NCI-H510A treated with DMSO at 0.1 percent for 48 hours (cell line): ENCODE data around the gene NUAK1.

Experiments used
- DNase-seq: peaks from one replicate; lab custom pipeline; 2025; lab: John Stamatoyannopoulos, UW

NUAK1 gene

GRCh38 chr12:106109168-106109910, 29.4 kb downstream of the NUAK1 start:
- no peak for DNase-seq

GRCh38 chr12:106108185-106108835, 30.4 kb downstream of the NUAK1 start:
- no peak for DNase-seq

- DNase-seq, result no peak
Measured at GRCh38 chr12:106107566-106107965, 31.2 kb downstream of the NUAK1 start.

DNA sequence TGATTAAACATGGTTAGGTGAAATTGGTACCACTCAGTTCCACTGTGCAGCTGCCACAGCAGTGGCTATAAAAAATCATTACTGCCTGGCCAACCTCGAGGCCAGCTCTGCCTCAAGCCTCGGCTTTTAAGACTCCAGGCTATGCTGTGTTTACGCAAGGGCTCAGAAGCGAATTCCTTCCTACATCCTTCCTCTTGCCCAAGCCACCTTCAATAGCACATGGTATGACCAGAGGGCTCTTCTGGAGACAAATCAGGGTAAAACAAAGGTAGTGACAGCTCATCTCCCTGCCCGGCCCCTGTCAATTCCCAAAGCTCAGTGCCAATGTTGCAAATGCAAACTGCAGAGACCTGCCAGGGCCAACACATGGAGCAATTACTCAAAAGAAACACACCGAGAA, 31.9 kb downstream of the NUAK1 start:
- no peak for DNase-seq

GRCh38 chr12:106106061-106106566, 32.6 kb downstream of the NUAK1 start:
- DNase-seq, result no peak

DNA sequence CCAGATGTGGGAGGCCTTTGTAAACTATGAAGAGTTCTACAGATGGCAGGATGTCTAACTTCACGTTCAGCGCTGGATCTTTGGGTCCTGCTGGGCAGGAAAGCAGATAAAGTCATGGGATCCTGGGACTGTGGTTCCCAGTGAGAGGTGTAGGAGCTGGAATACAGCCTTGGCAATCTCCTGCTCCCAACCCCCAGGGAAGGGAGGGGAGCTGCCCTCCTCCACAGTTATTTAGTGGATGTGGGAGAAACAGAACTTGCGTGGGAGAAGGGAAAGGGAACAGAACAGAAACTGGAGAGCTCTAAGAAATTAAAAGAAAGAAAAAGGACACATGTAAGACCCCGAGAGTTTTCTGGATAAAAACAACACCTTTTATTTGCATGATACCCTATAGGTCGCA, 37.0 kb downstream of the NUAK1 start:
- no peak for DNase-seq

GRCh38 chr12:106098691-106099200, 40.0 kb downstream of the NUAK1 start:
- no peak for DNase-seq

- DNase-seq, result no peak
Measured at GRCh38 chr12:106097011-106097410, 41.7 kb downstream of the NUAK1 start.

DNA sequence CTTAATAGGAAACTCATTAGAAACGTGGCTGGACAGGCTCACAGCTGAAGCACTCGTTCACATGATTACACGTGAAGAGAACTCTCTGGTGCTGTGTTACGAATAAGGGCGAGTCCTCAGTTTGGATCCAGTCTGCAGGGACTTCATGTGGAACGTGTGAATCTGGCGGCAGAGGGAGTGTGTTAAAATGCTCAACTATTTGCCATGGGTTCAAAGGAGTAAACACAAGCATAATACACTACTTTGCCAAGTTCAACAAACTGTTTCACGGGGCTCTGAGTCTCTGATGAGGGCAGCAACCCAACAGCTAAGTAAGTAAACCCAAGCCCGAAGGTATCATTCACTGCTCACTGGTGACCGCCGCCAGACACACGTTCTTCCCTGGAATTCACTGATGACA, 42.4 kb downstream of the NUAK1 start:
- DNase-seq, result no peak

DNA sequence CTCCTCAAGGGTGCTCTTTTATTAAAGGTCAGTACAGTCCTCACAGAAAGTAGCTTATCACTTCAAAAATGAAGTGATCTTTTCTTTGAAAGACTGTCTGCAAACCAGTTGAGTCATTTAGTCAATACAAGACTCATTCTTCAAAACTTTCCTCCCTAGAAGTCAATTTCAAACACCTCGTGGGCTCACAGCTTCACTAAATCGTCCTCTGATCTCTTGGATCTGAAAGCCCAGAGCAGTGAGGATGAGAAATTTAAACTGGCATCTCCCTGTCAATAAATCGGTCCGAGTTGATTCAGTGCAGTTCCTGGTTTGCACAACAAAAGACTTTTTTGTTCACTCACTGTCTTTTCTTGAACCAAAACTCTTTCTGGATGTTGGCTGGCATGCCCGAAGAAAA, 44.5 kb downstream of the NUAK1 start:
- DNase-seq, result no peak

GRCh38 chr12:106093246-106093645, 45.5 kb downstream of the NUAK1 start:
- no peak for DNase-seq

DNA sequence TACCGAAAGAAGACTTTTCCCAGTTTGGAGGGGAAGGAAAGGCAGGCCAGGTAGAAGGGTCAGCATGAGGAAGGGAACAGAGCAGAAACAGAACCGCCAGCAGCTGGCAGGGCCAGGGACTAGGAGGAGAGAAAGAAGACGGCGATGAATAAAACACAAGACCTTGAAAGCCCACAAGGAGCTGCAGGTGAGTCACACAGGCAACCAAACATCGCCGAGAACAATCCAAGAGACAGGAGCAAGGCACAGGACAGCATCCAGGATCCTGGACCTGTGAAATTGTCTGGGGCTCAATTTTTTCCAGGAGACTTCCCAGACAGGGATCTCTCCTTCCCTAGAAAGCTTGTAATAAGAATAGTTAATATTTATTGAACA, 47.3 kb downstream of the NUAK1 start:
- DNase-seq, result no peak

GRCh38 chr12:106090591-106091445, 47.9 kb downstream of the NUAK1 start:
- DNase-seq, result no peak

DNA sequence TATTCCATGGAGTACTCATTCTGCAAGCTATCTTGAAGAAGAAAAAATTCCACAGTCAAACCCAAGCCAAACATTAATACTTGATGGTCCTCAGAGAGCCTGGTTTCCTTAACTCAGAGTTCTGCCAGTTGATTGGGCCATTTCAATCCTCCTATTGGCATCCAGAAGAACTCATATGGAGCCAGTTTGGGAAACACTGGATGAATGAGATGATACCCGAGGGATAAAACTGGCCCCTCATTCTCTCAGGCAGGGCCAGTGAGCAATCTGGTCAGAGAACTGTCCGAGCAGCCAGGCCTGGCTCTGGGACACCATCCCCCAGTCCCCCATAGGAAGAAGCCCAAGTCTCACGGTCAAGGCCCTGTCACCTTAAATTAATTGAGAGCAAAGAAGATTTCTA, 48.8 kb downstream of the NUAK1 start:
- DNase-seq, result no peak

DNA sequence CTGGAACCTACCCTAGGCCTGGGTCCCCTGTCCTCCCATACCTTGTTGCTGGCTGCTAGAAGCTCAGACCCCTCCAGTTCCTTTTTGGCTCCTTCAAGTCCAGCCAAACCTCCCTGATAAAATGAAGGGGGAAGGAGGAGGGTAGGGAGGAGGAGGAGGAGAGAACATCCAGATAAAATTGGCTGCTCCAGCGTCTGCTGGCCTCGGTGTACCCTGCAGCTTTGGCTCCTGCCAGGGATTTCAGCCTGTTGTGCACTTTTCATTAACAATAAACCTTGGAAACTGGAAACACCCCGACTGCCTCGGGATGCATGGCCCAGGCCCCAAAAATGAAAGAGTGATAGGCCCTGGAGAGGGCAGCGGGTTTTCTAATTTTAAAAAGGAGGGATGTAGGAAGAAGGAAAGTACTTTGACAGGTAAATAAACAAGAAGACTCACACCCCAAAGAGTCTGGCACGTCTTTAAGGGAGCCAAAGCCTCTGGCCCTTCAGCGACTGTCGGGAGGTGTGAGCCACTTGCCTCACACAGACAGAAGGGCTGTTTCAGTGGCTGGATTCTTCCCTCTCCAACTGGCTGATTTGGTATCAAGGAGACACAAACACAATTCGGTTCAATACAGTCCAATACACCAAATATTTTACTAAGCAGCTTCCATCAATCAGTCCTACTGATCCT, 49.8 kb downstream of the NUAK1 start:
- no peak for DNase-seq

GRCh38 chr12:106088246-106088808, 50.4 kb downstream of the NUAK1 start:
- no peak for DNase-seq

DNA sequence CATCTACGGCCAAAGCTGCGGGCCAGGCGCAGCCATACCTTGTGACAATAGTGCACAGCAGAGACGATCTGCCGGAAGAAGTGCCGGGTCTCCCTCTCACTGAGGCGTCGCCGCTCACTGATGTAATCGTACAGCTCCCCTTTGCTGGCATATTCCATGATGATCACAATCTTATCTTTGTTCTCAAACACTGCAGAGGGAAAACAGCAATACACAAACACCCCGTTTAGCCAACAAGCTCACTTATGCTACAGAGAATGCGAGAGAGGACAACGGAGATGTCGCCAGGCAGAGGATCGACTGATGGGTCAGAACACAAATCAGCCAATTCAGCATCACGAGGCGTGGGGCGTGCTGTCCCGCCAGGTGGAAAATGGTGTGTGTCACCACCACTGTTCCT, 52.1 kb downstream of the NUAK1 start:
- no peak for DNase-seq

GRCh38 chr12:106085213-106085612, 53.5 kb downstream of the NUAK1 start:
- DNase-seq, result no peak

DNA sequence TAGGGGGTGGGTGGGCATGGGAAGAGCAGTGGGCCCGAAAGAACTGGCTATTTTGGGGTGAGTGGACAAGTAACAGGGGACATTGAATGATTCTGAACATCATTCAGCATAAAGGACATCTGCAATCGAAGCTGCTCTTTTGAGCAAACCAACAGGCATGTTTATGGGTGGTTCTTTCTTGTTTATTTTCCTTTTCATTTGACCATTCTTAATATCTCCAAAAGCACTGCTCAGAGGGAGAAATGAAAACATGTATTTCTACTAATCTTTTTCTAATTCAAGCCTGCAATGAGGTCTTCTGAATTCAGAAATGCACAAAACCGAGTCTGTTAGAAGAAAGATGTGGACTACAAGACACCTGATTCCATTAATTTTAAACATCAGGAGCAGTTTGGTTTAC, 54.0 kb downstream of the NUAK1 start:
- no peak for DNase-seq

- no peak for DNase-seq
Measured at GRCh38 chr12:106084014-106084671, 54.6 kb downstream of the NUAK1 start.
